ENCODE results near the gene MFAP4. TPM values are rescaled to one million over a fixed set of nuclear protein-coding genes. Genes with fewer than 3 reads are reported as not detected.

Gene MFAP4
- total RNA-seq, 1 donor = 89.6 TPM

- TF ChIP-seq, protein P1, sequence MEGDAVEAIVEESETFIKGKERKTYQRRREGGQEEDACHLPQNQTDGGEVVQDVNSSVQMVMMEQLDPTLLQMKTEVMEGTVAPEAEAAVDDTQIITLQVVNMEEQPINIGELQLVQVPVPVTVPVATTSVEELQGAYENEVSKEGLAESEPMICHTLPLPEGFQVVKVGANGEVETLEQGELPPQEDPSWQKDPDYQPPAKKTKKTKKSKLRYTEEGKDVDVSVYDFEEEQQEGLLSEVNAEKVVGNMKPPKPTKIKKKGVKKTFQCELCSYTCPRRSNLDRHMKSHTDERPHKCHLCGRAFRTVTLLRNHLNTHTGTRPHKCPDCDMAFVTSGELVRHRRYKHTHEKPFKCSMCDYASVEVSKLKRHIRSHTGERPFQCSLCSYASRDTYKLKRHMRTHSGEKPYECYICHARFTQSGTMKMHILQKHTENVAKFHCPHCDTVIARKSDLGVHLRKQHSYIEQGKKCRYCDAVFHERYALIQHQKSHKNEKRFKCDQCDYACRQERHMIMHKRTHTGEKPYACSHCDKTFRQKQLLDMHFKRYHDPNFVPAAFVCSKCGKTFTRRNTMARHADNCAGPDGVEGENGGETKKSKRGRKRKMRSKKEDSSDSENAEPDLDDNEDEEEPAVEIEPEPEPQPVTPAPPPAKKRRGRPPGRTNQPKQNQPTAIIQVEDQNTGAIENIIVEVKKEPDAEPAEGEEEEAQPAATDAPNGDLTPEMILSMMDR (IDR thresholded peaks at IDR 0.05; ENCODE audit: insufficient read depth, low read length) = no peak
- H3K4me3 ChIP-seq (ENCODE audit: low read depth, low read length) = no peak overlapping the region
- DNase-seq (ENCODE audit: low read depth) = no peak
Measured at GRCh38 chr17:19414396-19415280, 27.6 kb upstream of the MFAP4 start.

DNA sequence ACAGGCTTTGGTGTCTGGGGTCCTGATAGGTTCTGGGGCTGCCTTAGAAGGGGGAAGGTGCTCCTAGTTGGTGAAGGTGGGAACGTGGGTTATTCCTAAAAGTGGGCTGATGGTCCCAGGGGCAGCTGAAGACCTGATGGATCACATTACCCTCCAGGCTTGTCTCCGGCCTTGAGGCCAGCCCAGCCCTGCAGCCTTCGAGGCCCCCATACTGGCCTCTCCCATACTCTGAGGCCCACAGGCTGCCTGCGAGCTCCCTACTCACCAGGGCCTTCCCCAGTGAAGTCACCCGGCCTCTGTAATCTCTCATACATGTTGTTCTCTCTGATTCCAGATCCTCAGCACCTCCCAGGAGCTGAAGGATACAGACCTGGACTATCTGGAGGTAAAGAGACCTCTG is 26.8 kb upstream of the MFAP4 start:
- TF ChIP-seq, protein P1 (IDR thresholded peaks at IDR 0.05; ENCODE audit: insufficient read depth, low read length) = no peak
- no peak for DNase-seq (ENCODE audit: low read depth)

GRCh38 chr17:19412984-19413383 is 26.0 kb upstream of the MFAP4 start:
- no peak for DNase-seq (ENCODE audit: low read depth)
- H3K4me3 ChIP-seq (ENCODE audit: low read depth, low read length) = no peak overlapping the region
- TF ChIP-seq, protein P1 (IDR thresholded peaks at IDR 0.05; ENCODE audit: insufficient read depth, low read length) = no peak

More for the DNA sequence above, 26.8 kb upstream of the MFAP4 start:
- H3K4me3 ChIP-seq (ENCODE audit: low read depth, low read length) = no peak overlapping the region

DNA sequence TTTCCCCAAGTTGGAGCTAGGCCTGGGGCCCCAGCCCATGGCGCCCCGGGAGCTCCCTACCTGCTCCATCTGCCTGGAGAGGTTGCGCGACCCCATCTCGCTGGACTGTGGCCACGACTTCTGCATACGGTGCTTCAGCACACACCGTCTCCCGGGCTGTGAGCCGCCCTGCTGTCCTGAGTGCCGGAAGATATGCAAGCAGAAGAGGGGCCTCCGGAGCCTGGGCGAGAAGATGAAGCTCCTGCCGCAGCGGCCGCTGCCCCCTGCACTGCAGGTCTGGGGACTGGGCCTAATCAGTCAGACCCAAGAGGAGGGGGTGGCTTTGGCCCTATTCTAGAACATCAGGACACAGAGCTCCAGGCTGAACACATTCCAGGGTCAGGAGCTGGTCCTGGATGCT is 25.5 kb upstream of the MFAP4 start:
- TF ChIP-seq, protein P1 (IDR thresholded peaks at IDR 0.05; ENCODE audit: insufficient read depth, low read length) = no peak
- H3K4me3 ChIP-seq (ENCODE audit: low read depth, low read length) = no peak overlapping the region
- no peak for DNase-seq (ENCODE audit: low read depth)

DNA sequence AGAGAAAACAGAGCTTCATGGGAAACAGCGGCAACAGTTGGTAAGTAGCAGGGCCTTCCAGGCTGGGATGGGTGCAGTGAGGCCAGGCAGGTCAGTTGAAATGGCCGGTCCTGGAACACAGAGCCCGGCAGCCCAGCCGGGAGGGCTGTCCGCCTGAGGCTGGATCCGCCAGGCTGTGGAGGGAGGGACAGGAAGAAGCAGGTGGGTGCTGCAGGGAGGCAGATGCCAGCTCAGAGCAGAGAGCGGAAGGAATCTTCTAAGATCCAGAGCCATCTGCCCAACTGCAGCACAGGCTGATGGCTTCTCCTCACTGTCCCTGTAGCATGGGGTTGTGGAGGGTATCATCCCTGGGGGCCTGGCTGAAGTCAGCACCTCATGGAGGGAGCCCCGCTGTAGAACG is 24.6 kb upstream of the MFAP4 start:
- no peak overlapping the region for H3K4me3 ChIP-seq (ENCODE audit: low read depth, low read length)
- TF ChIP-seq, protein P1 (IDR thresholded peaks at IDR 0.05; ENCODE audit: insufficient read depth, low read length) = no peak
- DNase-seq (ENCODE audit: low read depth) = no peak

DNA sequence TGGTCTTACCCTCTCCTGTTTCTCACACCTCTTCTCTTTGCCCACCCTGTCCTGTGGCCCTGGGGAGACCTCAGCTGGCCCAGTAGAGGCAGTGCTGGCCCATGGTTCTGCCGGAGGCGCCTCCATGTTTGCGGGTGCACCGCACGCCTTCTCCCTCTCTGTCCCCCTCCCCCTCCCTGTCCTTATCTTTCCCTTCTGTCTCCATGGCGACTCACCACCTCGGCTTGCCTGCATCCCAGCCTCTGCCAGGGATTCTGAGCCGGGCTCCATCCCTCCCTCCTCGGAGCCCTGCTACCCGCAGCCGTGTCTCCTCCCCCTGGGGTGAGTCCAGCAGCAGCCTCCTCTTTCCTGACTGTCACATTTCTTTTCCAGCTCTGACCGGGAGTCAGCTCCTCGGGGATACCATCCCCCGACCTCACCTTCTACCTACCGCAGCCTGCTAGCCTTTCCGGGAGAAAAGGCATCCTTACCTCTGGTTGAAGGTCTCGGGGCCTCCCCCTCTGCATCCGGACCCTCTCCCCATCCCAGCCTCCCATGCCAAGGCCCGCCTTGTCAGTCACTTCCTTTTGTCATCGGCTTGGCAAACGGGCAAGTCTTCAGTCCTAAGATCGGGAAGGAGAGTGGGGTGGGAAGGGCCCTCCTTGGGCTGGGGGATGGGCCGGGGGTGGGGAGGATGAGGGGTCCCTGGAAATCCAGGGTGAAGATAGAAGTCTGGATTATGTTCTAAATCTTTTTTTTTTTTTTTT is 24.1 kb upstream of the MFAP4 start, which contains the start of gene RNF112:
Gene RNF112, plus strand, starts transcription at position 358 of the 746 bp plus-strand sequence. Its CDS starts 177 bp downstream, at position 535.
- TF ChIP-seq, protein P1 (IDR thresholded peaks at IDR 0.05; ENCODE audit: insufficient read depth, low read length) = peak; percentile 13
- peak within 1 kb of the TSS; percentile 44 for H3K4me3 ChIP-seq (ENCODE audit: low read depth, low read length)
- peak; percentile 66 for DNase-seq (ENCODE audit: low read depth)

Measured in fibroblast of the aortic adventitia (primary cell).